HG02973 (cell line): ENCODE data around the gene ASPSCR1.

Source experiments
- ATAC-seq: cut with Tn5 transposase; IDR thresholded peaks from one replicate; pipeline ENCODE4 v1.9.1; 2021; ENCODE audit warnings: moderate library complexity; ENCODE audit not compliant: unreplicated experiment

ASPSCR1 gene

GRCh38 chr17:82051776-82052637 is 74.6 kb downstream of the ASPSCR1 start, which contains the start of the genes GPS1 and RFNG:
Gene GPS1 (plus strand): TSS chr17:82051898. CDS start chr17:82051932, 34 bp downstream.
Gene RFNG (minus strand): TSS chr17:82051811. CDS start chr17:82051766, 45 bp downstream.
- no peak for ATAC-seq

GRCh38 chr17:82052638-82053059 is 75.2 kb downstream of the ASPSCR1 start:
- no peak for ATAC-seq

- ATAC-seq = no peak
These were observed 75.7 kb downstream of the ASPSCR1 start for GRCh38 chr17:82053130-82053529.

GRCh38 chr17:82053556-82054263 is 76.3 kb downstream of the ASPSCR1 start:
- ATAC-seq = no peak

- ATAC-seq = no peak
These were observed 77.1 kb downstream of the ASPSCR1 start for GRCh38 chr17:82054351-82055022.

GRCh38 chr17:82055023-82055964 is 77.9 kb downstream of the ASPSCR1 start:
- no peak for ATAC-seq

GRCh38 chr17:82055965-82056728 is 78.7 kb downstream of the ASPSCR1 start:
- no peak for ATAC-seq

- ATAC-seq = no peak
These were observed 79.5 kb downstream of the ASPSCR1 start for GRCh38 chr17:82056729-82057621.

- ATAC-seq = no peak
These were observed 80.9 kb downstream of the ASPSCR1 start for GRCh38 chr17:82058230-82058854.

GRCh38 chr17:82058855-82059249 is 81.4 kb downstream of the ASPSCR1 start:
- ATAC-seq = no peak

- no peak for ATAC-seq
These were observed 82.0 kb downstream of the ASPSCR1 start for GRCh38 chr17:82059272-82060000.

- ATAC-seq = no peak
These were observed 82.6 kb downstream of the ASPSCR1 start for GRCh38 chr17:82060001-82060380.

- ATAC-seq = no peak
These were observed 83.2 kb downstream of the ASPSCR1 start for GRCh38 chr17:82060614-82061013.

GRCh38 chr17:82061047-82061925 is 83.9 kb downstream of the ASPSCR1 start:
- no peak for ATAC-seq

- no peak for ATAC-seq
These were observed 84.9 kb downstream of the ASPSCR1 start for GRCh38 chr17:82062076-82062983.
